ENCODE results near the gene SPZ1. TPM values are rescaled to one million over a fixed set of nuclear protein-coding genes. Genes with fewer than 3 reads are reported as not detected.

Gene SPZ1
- total RNA-seq, 2 experiments from 2014 or later = not detected

DNA sequence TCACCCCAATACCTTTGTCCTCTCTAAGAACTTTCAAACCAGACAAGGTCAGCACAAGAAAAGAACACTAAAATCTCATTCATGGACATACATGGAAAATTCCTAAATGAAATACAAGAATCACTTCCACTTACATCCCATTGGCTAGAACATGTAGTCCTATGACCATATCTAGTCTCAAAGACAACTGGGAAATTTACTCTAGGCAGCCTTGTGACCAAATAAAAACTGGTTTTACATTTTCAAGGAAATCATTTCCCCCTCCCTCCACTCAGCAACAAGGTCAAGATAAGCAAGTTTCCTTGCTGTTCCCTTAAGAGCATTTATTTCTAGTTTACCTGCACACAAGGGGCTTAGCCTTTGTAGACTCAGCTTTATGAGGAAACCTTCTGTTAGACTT, 43.6 kb upstream of the SPZ1 start:
- DNase-seq (no peak), ATAC-seq (ENCODE audit: poor library complexity) (no peak)
- POLR2A ChIA-PET = interaction anchor here (1.5 kb wide), 1 partner anchor 8 kb away, joined by 4 read pairs; no protein-coding TSS in a partner anchor
- no peaks in the 10 kb centered on the region for H3K9me3 Mint-ChIP-seq
- H3K4me3 Mint-ChIP-seq = no peak overlapping the region
- Histone ChIP-seq H3K4me1 (ENCODE audit: insufficient read depth, low read length) (peaks cover 19% of the 10 kb centered on the region), H3K27ac (ENCODE audit: low read depth in 1 of 2, low read length in 2 of 2) (no peak overlapping the region), H3K4me3 (ENCODE audit: low read length) (no peak overlapping the region), H3K9me3 (ENCODE audit: control insufficient read depth in 1 of 2, insufficient read depth in 1 of 2, low read length in 2 of 2) (no peaks in the 10 kb centered on the region), H3K36me3 (ENCODE audit: insufficient read depth, low read length) (no peaks in the 10 kb centered on the region), H3K27me3 (ENCODE audit: control insufficient read depth in 1 of 2, insufficient read depth in 2 of 2, low read length in 2 of 2) (no peaks in the 10 kb centered on the region)
- H3K27me3 Mint-ChIP-seq = no peaks in the 10 kb centered on the region
- peaks cover 21% of the 10 kb centered on the region for H3K4me1 Mint-ChIP-seq (ENCODE audit: low read depth)
- H3K27ac Mint-ChIP-seq = no peak overlapping the region
- intact Hi-C loops (cut with DNase I, micrococcal nuclease) = no loop called here
- TF ChIP-seq CTCF (IDR thresholded peaks at IDR 0.05) = no peak
- H3K36me3 Mint-ChIP-seq (ENCODE audit: low read depth) = no peaks in the 10 kb centered on the region
- CTCF ChIA-PET = interaction anchor here (0.6 to 1.5 kb wide), 3 partner anchors 22 to 184 kb away, joined by 3 to 9 read pairs (median 5); no protein-coding TSS in a partner anchor

- H3K9me3 Mint-ChIP-seq = no peaks in the 10 kb centered on the region
- Histone ChIP-seq H3K36me3 (ENCODE audit: insufficient read depth, low read length) (no peaks in the 10 kb centered on the region), H3K4me3 (ENCODE audit: low read length) (no peak overlapping the region), H3K9me3 (ENCODE audit: control insufficient read depth in 1 of 2, insufficient read depth in 1 of 2, low read length in 2 of 2) (no peaks in the 10 kb centered on the region), H3K4me1 (ENCODE audit: insufficient read depth, low read length) (peaks cover 11% of the 10 kb centered on the region), H3K27me3 (ENCODE audit: control insufficient read depth in 1 of 2, insufficient read depth in 2 of 2, low read length in 2 of 2) (no peaks in the 10 kb centered on the region), H3K27ac (ENCODE audit: low read depth in 1 of 2, low read length in 2 of 2) (no peak overlapping the region)
- POLR2A ChIA-PET = no interaction called here
- no peak for DNase-seq
- H3K27me3 Mint-ChIP-seq = no peaks in the 10 kb centered on the region
- no peak overlapping the region for H3K27ac Mint-ChIP-seq
- H3K4me3 Mint-ChIP-seq = no peak overlapping the region
- CTCF ChIA-PET = no interaction called here
- no peak for ATAC-seq (ENCODE audit: poor library complexity)
- TF ChIP-seq CTCF (IDR thresholded peaks at IDR 0.05) = no peak
- H3K36me3 Mint-ChIP-seq (ENCODE audit: low read depth) = no peaks in the 10 kb centered on the region
- intact Hi-C loops (cut with DNase I, micrococcal nuclease) = no loop called here
- peaks cover 13% of the 10 kb centered on the region for H3K4me1 Mint-ChIP-seq (ENCODE audit: low read depth)
These were observed 42.6 kb upstream of the SPZ1 start for GRCh38 chr5:80277191-80277590.

DNA sequence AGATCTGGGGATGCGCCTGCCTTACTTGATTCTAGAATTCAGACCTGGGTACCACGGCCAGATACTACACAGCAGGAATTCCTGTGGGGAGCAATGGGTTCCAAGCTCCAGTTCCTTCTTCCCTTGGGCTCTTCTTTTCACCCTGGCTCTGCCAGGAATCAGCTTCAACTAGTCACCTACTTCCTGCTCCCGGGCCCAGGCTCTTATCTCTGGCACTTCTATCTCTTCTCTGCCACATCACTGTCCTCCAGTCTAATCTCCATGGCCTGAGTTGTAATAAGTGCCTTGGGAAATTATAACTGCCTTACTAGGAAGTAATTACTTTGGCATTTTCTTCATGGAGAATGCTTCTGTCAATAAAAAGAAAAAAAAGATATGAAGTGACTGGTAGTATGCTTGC, 37.7 kb upstream of the SPZ1 start:
- DNase-seq = no peak
- ChIA-PET CTCF (no interaction called here), POLR2A (no interaction called here)
- H3K4me3 ChIP-seq (ENCODE audit: low read length) = no peak overlapping the region
- H3K27ac Mint-ChIP-seq = no peak overlapping the region
- no peaks in the 10 kb centered on the region for H3K27me3 Mint-ChIP-seq
- no peak overlapping the region for H3K27ac ChIP-seq (ENCODE audit: low read depth in 1 of 2, low read length in 2 of 2)
- H3K4me1 ChIP-seq (ENCODE audit: insufficient read depth, low read length) = peaks cover 7% of the 10 kb centered on the region
- no peak for TF ChIP-seq CTCF (IDR thresholded peaks at IDR 0.05)
- H3K4me1 Mint-ChIP-seq (ENCODE audit: low read depth) = peaks cover 13% of the 10 kb centered on the region
- H3K9me3 Mint-ChIP-seq = no peaks in the 10 kb centered on the region
- H3K36me3 ChIP-seq (ENCODE audit: insufficient read depth, low read length) = no peaks in the 10 kb centered on the region
- H3K4me3 Mint-ChIP-seq = no peak overlapping the region
- intact Hi-C loops (cut with DNase I, micrococcal nuclease) = no loop called here
- H3K27me3 ChIP-seq (ENCODE audit: control insufficient read depth in 1 of 2, insufficient read depth in 2 of 2, low read length in 2 of 2) = no peaks in the 10 kb centered on the region
- ATAC-seq (ENCODE audit: poor library complexity) = no peak
- H3K9me3 ChIP-seq (ENCODE audit: control insufficient read depth in 1 of 2, insufficient read depth in 1 of 2, low read length in 2 of 2) = no peaks in the 10 kb centered on the region
- H3K36me3 Mint-ChIP-seq (ENCODE audit: low read depth) = no peaks in the 10 kb centered on the region
